HEK293 (cell line): ENCODE results near the gene RHOG.

Experiments
- GFI1B ChIP-seq: fragments of 450-650 bp; formaldehyde crosslinking; IDR thresholded peaks from 2 replicates; pipeline ENCODE4 v1.5.1; 2016; ENCODE audit warnings: missing biosample characterization, missing genetic modification characterization
- GLI2 ChIP-seq: fragments of 450-650 bp; formaldehyde crosslinking; IDR thresholded peaks from 2 replicates; pipeline ENCODE4; 2017; ENCODE audit warnings: missing biosample characterization, missing genetic modification characterization, low read depth, borderline replicate concordance
- KLF1 ChIP-seq: fragments of 450-650 bp; formaldehyde crosslinking; IDR thresholded peaks from 2 replicates; pipeline ENCODE4 v1.5.1; 2016; ENCODE audit warnings: missing biosample characterization, missing genetic modification characterization
- KLF16 ChIP-seq: fragments of 450-650 bp; formaldehyde crosslinking; IDR thresholded peaks from 2 replicates; pipeline ENCODE4 v1.5.1; 2017; ENCODE audit warnings: missing biosample characterization, missing genetic modification characterization
- KLF7 ChIP-seq: fragments of 450-650 bp; formaldehyde crosslinking; IDR thresholded peaks from 2 replicates; pipeline ENCODE4 v1.5.1; 2016; ENCODE audit warnings: missing biosample characterization, missing genetic modification characterization, borderline replicate concordance
- ZNF10 ChIP-seq: fragments of 450-650 bp; formaldehyde crosslinking; IDR thresholded peaks from 2 replicates; pipeline ENCODE4 v1.5.1; 2017; ENCODE audit warnings: missing biosample characterization, missing genetic modification characterization
- ZNF335 ChIP-seq: fragments of 450-650 bp; formaldehyde crosslinking; conservative IDR thresholded peaks from 2 replicates; pipeline ENCODE4 v1.5.1; 2016; ENCODE audit warnings: missing biosample characterization, missing genetic modification characterization
- ZNF394 ChIP-seq: fragments of 450-650 bp; formaldehyde crosslinking; IDR thresholded peaks from 2 replicates; pipeline ENCODE4 v1.5.1; 2016; ENCODE audit warnings: missing biosample characterization, missing genetic modification characterization, mild to moderate bottlenecking, moderate library complexity, borderline replicate concordance
- ZNF423 ChIP-seq: fragments of 450-650 bp; formaldehyde crosslinking; IDR thresholded peaks from 2 replicates; pipeline ENCODE4 v1.5.1; 2016; ENCODE audit warnings: missing biosample characterization, missing genetic modification characterization
- ZNF48 ChIP-seq: fragments of 450-650 bp; formaldehyde crosslinking; IDR thresholded peaks from 2 replicates; pipeline ENCODE4 v1.5.1; 2016; ENCODE audit warnings: missing biosample characterization, missing genetic modification characterization
- ZNF549 ChIP-seq: fragments of 450-650 bp; IDR thresholded peaks from 2 replicates; pipeline ENCODE4 v1.5.1; 2018; ENCODE audit warnings: missing biosample characterization, missing genetic modification characterization, mild to moderate bottlenecking, inconsistent platforms, moderate library complexity
- ZNF785 ChIP-seq: fragments of 450-650 bp; formaldehyde crosslinking; IDR thresholded peaks from 2 replicates; pipeline ENCODE4 v1.5.1; 2016; ENCODE audit warnings: missing biosample characterization, missing genetic modification characterization
- ZNF792 ChIP-seq: fragments of 450-650 bp; formaldehyde crosslinking; IDR thresholded peaks from 2 replicates; pipeline ENCODE4 v1.5.1; 2016; ENCODE audit warnings: missing biosample characterization, missing genetic modification characterization
- ZSCAN16 ChIP-seq: fragments of 450-650 bp; formaldehyde crosslinking; IDR thresholded peaks from 2 replicates; pipeline ENCODE4 v1.5.1; 2016; ENCODE audit warnings: missing biosample characterization, missing genetic modification characterization
- TF ChIP-seq, protein P1 (sequence below): fragments of 450-650 bp; formaldehyde crosslinking; IDR thresholded peaks from 2 replicates; pipeline ENCODE4 v1.5.1; 2016; ENCODE audit warnings: missing biosample characterization, missing genetic modification characterization
- TF ChIP-seq, protein P2 (sequence below): fragments of 450-650 bp; formaldehyde crosslinking; IDR thresholded peaks from 2 replicates; pipeline ENCODE4 v1.5.1; 2017; ENCODE audit warnings: missing biosample characterization, missing genetic modification characterization
- TF ChIP-seq, protein P3 (sequence below): fragments of 450-650 bp; formaldehyde crosslinking; IDR thresholded peaks from 2 replicates; pipeline ENCODE4 v1.5.0; 2017; ENCODE audit warnings: missing biosample characterization, missing genetic modification characterization, borderline replicate concordance
- TF ChIP-seq, protein P4 (sequence below): fragments of 450-650 bp; formaldehyde crosslinking; IDR thresholded peaks from 2 replicates; pipeline ENCODE4 v1.5.1; 2016; ENCODE audit warnings: missing biosample characterization, missing genetic modification characterization
- TF ChIP-seq, protein P5 (sequence below): fragments of 450-650 bp; formaldehyde crosslinking; IDR thresholded peaks from 2 replicates; pipeline ENCODE4; 2016; ENCODE audit warnings: missing biosample characterization, missing genetic modification characterization
- TF ChIP-seq, protein P6 (sequence below): fragments of 450-650 bp; IDR thresholded peaks from 2 replicates; pipeline ENCODE4 v1.5.1; 2018; ENCODE audit warnings: missing biosample characterization, missing genetic modification characterization
- TF ChIP-seq, protein P7 (sequence below): fragments of 450-650 bp; formaldehyde crosslinking; IDR thresholded peaks from 2 replicates; pipeline ENCODE4 v1.5.1; 2016; ENCODE audit warnings: missing biosample characterization, missing genetic modification characterization
- TF ChIP-seq, protein P8 (sequence below): fragments of 450-650 bp; formaldehyde crosslinking; IDR thresholded peaks from 2 replicates; pipeline ENCODE4 v1.5.1; 2016; ENCODE audit warnings: missing biosample characterization, missing genetic modification characterization
- TF ChIP-seq, protein P9 (sequence below): fragments of 450-650 bp; formaldehyde crosslinking; IDR thresholded peaks from 2 replicates; pipeline ENCODE4 v1.5.1; 2016; ENCODE audit warnings: missing biosample characterization, missing genetic modification characterization

The RHOG gene

DNA sequence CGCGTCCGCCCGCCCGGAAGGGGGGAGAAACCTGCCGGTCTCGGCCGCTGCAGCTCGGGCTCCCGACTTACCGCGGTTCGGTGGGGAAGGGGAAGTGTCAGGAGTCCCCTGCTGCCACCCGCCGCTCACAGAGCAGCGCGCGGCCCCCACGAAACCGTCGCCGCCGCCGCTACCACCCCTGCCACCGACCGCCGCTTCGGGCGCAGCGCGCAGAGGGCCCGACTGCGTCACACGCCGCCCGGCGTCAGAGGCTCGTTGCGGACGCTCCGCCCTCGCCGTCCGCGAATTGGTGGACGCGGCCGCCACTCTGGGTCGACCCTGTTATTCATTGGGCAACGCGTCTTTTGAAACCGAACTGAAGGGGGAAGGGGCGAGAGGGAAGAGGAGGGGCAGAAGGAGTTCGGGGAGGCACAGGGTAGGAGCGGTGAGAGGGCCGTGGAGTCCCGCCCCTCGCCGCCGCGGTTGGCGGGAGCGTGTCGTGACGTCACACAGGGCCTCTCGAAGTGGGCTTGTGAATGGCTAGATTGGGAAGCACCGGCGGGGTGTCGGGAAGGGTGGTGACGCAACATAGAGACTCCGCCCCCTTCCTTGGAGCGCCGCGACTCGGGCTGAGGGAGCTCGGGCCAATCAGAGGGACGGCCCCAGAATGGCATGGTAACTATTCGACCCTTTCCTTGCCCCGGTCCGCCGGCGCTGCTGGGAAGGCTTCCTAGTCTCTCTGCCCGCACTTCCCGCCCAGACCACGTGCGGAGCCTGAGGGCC is 43.2 kb downstream of the RHOG start, which contains the start of gene NUP98 (continued):
- TF ChIP-seq KLF1 (tag by site-specific recombination) (no peak), ZNF394 (tag by site-specific recombination) (no peak), ZNF792 (tag by site-specific recombination) (no peak), KLF7 (tag by site-specific recombination) (no peak), ZSCAN16 (tag by site-specific recombination) (no peak), GFI1B (tag by site-specific recombination) (no peak), ZNF10 (tag by site-specific recombination) (no peak), ZNF549 (no peak), ZNF785 (tag by site-specific recombination) (no peak), ZNF423 (tag by site-specific recombination) (no peak), KLF16 (no peak; the same call in none of the 2 replicates), ZNF335 (peak; percentile 94), GLI2 (tag by site-specific recombination) (no peak), ZNF48 (tag by site-specific recombination) (no peak)
- TF ChIP-seq, protein P1, sequence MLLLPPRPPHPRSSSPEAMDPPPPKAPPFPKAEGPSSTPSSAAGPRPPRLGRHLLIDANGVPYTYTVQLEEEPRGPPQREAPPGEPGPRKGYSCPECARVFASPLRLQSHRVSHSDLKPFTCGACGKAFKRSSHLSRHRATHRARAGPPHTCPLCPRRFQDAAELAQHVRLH (tag by site-specific recombination): no peak
- TF ChIP-seq, protein P2, sequence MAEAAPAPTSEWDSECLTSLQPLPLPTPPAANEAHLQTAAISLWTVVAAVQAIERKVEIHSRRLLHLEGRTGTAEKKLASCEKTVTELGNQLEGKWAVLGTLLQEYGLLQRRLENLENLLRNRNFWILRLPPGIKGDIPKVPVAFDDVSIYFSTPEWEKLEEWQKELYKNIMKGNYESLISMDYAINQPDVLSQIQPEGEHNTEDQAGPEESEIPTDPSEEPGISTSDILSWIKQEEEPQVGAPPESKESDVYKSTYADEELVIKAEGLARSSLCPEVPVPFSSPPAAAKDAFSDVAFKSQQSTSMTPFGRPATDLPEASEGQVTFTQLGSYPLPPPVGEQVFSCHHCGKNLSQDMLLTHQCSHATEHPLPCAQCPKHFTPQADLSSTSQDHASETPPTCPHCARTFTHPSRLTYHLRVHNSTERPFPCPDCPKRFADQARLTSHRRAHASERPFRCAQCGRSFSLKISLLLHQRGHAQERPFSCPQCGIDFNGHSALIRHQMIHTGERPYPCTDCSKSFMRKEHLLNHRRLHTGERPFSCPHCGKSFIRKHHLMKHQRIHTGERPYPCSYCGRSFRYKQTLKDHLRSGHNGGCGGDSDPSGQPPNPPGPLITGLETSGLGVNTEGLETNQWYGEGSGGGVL (tag by site-specific recombination): peak; percentile 70
- TF ChIP-seq, protein P3, sequence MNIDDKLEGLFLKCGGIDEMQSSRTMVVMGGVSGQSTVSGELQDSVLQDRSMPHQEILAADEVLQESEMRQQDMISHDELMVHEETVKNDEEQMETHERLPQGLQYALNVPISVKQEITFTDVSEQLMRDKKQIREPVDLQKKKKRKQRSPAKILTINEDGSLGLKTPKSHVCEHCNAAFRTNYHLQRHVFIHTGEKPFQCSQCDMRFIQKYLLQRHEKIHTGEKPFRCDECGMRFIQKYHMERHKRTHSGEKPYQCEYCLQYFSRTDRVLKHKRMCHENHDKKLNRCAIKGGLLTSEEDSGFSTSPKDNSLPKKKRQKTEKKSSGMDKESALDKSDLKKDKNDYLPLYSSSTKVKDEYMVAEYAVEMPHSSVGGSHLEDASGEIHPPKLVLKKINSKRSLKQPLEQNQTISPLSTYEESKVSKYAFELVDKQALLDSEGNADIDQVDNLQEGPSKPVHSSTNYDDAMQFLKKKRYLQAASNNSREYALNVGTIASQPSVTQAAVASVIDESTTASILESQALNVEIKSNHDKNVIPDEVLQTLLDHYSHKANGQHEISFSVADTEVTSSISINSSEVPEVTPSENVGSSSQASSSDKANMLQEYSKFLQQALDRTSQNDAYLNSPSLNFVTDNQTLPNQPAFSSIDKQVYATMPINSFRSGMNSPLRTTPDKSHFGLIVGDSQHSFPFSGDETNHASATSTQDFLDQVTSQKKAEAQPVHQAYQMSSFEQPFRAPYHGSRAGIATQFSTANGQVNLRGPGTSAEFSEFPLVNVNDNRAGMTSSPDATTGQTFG (tag by site-specific recombination): no peak
- TF ChIP-seq, protein P4, sequence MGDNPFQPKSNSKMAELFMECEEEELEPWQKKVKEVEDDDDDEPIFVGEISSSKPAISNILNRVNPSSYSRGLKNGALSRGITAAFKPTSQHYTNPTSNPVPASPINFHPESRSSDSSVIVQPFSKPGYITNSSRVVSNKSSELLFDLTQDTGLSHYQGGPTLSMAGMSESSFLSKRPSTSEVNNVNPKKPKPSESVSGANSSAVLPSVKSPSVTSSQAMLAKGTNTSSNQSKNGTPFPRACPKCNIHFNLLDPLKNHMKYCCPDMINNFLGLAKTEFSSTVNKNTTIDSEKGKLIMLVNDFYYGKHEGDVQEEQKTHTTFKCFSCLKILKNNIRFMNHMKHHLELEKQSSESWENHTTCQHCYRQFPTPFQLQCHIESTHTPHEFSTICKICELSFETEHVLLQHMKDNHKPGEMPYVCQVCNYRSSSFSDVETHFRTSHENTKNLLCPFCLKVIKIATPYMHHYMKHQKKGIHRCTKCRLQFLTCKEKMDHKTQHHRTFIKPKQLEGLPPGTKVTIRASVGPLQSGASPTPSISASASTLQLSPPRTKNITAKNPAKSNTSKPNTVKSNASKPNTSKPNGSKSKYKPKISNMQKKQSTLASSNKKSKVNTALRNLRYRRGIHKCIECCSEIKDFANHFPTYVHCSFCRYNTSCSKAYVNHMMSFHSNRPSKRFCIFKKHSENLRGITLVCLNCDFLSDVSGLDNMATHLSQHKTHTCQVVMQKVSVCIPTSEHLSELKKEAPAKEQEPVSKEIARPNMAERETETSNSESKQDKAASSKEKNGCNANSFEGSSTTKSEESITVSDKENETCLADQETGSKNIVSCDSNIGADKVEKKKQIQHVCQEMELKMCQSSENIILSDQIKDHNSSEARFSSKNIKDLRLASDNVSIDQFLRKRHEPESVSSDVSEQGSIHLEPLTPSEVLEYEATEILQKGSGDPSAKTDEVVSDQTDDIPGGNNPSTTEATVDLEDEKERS (tag by site-specific recombination): no peak
- TF ChIP-seq, protein P5, sequence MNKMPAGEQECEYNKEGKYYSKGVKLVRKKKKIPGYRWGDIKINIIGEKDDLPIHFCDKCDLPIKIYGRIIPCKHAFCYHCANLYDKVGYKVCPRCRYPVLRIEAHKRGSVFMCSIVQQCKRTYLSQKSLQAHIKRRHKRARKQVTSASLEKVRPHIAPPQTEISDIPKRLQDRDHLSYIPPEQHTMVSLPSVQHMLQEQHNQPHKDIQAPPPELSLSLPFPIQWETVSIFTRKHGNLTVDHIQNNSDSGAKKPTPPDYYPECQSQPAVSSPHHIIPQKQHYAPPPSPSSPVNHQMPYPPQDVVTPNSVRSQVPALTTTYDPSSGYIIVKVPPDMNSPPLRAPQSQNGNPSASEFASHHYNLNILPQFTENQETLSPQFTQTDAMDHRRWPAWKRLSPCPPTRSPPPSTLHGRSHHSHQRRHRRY (tag by site-specific recombination): no peak
- TF ChIP-seq, protein P6, sequence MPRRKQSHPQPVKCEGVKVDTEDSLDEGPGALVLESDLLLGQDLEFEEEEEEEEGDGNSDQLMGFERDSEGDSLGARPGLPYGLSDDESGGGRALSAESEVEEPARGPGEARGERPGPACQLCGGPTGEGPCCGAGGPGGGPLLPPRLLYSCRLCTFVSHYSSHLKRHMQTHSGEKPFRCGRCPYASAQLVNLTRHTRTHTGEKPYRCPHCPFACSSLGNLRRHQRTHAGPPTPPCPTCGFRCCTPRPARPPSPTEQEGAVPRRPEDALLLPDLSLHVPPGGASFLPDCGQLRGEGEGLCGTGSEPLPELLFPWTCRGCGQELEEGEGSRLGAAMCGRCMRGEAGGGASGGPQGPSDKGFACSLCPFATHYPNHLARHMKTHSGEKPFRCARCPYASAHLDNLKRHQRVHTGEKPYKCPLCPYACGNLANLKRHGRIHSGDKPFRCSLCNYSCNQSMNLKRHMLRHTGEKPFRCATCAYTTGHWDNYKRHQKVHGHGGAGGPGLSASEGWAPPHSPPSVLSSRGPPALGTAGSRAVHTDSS: no peak
- TF ChIP-seq, protein P7, sequence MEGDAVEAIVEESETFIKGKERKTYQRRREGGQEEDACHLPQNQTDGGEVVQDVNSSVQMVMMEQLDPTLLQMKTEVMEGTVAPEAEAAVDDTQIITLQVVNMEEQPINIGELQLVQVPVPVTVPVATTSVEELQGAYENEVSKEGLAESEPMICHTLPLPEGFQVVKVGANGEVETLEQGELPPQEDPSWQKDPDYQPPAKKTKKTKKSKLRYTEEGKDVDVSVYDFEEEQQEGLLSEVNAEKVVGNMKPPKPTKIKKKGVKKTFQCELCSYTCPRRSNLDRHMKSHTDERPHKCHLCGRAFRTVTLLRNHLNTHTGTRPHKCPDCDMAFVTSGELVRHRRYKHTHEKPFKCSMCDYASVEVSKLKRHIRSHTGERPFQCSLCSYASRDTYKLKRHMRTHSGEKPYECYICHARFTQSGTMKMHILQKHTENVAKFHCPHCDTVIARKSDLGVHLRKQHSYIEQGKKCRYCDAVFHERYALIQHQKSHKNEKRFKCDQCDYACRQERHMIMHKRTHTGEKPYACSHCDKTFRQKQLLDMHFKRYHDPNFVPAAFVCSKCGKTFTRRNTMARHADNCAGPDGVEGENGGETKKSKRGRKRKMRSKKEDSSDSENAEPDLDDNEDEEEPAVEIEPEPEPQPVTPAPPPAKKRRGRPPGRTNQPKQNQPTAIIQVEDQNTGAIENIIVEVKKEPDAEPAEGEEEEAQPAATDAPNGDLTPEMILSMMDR (tag by site-specific recombination): peak; percentile 50
- TF ChIP-seq, protein P8, sequence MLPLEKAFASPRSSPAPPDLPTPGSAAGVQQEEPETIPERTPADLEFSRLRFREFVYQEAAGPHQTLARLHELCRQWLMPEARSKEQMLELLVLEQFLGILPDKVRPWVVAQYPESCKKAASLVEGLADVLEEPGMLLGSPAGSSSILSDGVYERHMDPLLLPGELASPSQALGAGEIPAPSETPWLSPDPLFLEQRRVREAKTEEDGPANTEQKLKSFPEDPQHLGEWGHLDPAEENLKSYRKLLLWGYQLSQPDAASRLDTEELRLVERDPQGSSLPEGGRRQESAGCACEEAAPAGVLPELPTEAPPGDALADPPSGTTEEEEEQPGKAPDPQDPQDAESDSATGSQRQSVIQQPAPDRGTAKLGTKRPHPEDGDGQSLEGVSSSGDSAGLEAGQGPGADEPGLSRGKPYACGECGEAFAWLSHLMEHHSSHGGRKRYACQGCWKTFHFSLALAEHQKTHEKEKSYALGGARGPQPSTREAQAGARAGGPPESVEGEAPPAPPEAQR: no peak
- TF ChIP-seq, protein P9, sequence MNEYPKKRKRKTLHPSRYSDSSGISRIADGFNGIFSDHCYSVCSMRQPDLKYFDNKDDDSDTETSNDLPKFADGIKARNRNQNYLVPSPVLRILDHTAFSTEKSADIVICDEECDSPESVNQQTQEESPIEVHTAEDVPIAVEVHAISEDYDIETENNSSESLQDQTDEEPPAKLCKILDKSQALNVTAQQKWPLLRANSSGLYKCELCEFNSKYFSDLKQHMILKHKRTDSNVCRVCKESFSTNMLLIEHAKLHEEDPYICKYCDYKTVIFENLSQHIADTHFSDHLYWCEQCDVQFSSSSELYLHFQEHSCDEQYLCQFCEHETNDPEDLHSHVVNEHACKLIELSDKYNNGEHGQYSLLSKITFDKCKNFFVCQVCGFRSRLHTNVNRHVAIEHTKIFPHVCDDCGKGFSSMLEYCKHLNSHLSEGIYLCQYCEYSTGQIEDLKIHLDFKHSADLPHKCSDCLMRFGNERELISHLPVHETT (tag by site-specific recombination): no peak
